Ramos (cell line): ENCODE measurements around the gene PRTN3.

Source experiments
- in situ Hi-C: fragments of 300-500 bp; cut with MboI; formaldehyde crosslinking; loops from one replicate; pipeline ENCODE4 v1.14.3; 2022; ENCODE audit warnings: low sequenced_read_pairs; ENCODE audit not compliant: unreplicated experiment

The PRTN3 gene

DNA sequence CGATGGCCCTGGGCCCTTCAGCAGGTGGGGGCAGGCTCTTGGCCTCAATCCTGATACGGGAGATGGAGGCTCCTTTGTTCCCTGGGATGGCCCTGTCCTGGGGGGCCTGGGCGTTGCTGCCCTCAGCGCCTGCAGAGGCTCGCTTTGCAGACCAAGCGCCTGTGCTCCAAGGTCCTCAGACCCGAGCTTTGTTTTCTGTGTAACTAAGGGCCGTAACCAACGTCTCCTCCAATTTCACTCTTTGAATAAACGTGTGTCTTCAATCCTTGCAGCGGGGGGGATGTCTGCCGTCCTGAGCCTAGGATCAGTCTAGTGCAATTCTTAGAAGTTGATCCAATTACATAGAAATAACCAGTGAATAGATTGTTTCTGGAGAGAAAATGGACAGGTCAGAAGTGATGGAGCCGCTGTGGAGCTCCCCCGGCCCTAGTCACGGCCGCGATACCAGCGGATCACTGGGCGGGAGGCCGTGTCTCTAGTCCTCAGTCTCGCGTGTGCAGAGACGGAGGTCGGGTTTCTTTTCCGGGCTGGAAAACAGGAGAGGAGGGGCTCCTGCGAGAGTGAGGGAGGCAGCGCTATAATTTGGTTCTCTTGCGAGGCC is 38.2 kb upstream of the PRTN3 start:
- in situ Hi-C loops: no loop called here

DNA sequence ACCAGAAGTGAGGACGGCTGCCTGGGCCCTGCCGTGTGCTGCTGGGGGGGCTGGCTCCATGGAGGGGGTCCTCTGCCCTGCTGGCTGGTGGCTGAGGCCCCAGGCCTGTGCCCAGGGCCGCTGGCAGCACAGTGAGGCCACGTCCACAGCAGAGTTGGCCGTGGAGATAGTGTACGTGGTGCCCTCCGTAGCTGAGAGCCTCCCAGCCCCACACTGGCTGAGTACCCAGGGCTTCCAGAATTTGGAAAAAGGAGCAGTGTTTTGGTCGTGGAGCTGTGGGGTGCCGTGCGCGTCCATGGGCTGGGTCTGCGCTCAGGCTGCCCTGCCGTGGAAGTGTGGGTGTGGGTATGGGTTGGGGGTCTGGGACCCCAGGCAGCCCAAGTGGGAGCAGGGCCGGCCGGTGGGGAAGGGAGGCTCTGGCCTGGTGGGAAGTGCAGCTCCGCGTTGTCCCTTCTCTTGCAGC is 37.7 kb upstream of the PRTN3 start:
- in situ Hi-C loops: no loop called here

DNA sequence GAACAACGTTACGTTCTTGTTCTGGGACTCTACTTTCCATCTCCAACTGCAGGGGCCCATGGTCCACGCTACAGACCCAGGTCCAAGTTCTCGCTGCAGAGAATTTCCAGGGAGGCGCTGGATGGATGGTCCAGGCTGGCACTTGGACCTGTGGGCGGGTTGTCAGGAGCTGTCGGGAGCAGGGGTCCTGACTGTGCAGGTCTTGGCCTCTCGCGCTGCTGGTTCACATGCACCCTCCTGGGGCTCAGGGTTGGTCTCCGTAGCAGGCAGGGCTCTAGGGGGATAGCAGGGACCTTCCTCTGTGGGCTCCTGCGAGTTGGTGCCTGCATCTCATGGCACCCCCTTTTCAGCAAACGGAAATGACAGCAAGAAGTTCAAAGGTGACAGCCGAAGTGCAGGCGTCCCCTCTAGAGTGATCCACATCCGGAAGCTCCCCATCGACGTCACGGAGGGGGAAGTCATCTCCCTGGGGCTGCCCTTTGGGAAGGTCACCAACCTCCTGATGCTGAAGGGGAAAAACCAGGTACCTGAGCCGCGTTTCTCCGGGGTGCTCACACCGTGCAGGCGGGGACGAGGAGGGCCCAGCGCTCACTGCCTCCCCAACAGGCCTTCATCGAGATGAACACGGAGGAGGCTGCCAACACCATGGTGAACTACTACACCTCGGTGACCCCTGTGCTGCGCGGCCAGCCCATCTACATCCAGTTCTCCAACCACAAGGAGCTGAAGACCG is 36.9 kb upstream of the PRTN3 start:
- in situ Hi-C loops: no loop called here

DNA sequence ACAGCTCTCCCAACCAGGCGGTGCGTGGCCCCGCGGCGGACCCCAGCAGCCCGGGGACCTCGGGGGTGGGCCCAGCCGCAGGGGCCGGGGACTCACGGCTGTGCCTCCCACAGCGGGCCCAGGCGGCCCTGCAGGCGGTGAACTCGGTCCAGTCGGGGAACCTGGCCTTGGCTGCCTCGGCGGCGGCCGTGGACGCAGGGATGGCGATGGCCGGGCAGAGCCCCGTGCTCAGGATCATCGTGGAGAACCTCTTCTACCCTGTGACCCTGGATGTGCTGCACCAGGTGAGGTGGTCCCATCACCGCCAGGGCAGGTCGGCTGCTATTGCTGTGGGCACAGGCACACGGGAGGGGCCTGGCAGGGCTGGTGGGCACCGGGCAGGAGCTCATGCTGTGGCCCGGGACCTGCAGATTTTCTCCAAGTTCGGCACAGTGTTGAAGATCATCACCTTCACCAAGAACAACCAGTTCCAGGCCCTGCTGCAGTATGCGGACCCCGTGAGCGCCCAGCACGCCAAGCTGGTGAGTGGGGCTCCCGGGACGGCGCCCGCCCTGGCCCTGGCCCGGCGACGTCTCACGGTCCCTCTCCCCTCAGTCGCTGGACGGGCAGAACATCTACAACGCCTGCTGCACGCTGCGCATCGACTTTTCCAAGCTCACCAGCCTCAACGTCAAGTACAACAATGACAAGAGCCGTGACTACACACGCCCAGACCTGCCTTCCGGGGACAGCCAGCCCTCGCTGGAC is 36.2 kb upstream of the PRTN3 start:
- in situ Hi-C loops: no loop called here

DNA sequence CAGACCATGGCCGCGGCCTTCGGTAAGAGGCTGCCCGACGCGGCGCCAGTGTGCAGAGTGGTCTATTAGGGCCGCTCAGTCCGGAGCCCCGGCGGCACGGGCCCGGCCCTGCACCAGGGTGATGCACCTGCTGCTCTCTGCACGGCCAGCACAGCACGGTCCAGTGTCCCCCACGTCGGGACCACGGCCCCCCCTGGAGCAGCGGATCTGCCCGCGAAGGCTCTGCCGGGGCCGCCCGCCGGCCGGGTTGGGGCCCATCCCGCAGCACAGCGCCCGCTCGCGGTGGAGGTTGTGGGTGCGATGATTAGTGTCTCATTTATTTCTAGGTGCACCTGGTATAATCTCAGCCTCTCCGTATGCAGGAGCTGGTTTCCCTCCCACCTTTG is 35.6 kb upstream of the PRTN3 start:
- in situ Hi-C loops: no loop called here

DNA sequence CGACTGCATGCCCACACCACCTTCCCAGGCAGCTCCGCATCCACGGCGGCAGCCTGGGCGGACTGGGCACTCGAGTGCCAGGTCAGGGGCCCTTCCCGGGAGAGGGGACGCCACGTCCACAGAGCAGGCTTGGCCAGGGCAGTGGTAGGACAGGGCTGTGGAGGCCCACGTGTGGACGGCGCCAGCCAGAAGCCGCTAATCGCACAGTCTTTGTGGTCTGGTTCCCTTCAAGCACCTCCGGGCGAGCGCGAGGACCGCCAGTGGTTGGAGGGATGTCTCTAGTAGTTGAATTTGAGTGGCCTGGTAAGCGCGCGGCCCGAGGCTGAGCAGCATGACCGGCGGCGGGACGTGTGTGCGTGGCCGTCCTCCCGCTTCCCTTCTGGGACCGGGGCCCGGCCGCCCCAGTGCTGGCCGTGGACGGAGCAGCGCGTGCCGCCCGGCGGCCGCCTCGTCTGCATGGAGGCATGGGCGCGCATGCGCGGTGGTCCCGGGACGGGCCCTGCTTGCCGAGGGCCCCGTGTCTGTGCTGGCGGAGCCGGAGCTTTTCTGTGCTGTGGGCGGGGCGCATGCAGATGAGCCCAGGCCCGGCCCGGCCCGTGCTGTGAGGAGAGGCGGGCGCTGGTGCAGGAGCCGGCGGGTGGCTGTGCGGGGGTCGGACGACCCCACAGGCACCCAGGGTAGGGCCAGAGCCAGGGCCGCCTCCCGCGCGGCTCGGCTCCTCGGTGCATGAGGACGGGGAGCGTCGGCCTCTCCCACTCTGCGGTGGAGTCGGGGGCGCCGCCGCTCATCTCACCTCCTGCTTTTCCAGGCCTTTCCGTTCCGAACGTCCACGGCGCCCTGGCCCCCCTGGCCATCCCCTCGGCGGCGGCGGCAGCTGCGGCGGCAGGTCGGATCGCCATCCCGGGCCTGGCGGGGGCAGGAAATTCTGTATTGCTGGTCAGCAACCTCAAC is 34.9 kb upstream of the PRTN3 start:
- in situ Hi-C loops: no loop called here

DNA sequence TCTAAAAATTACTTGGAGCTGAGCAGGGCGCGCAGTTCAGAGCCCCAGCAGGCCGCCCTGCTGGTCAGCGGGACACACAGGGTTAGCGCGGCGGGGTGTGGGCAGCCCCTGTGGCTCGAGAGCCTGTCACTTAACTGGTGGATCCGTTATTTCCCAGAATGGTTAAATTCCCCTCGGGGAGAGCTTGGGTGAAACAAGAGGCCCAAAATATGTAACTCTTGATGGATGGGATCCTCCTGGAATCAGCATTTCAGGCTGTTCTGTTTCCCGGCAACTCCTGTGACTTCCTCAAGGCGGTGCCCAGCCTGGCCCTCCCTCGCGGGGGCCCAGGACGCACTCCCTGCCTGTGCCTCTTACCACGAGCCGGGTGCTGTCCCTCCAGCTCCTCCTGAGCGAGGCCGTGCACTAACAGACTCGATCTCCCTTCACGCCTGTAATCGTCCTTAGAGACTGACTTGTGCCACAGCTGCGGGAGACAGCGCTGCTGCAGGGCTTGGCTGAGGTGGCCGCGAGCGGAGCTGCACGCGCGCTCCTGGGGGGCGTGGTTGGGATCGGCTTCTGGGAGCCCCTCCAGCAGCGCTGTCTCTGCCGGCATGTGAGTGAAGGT is 33.9 kb upstream of the PRTN3 start:
- in situ Hi-C loops: no loop called here

DNA sequence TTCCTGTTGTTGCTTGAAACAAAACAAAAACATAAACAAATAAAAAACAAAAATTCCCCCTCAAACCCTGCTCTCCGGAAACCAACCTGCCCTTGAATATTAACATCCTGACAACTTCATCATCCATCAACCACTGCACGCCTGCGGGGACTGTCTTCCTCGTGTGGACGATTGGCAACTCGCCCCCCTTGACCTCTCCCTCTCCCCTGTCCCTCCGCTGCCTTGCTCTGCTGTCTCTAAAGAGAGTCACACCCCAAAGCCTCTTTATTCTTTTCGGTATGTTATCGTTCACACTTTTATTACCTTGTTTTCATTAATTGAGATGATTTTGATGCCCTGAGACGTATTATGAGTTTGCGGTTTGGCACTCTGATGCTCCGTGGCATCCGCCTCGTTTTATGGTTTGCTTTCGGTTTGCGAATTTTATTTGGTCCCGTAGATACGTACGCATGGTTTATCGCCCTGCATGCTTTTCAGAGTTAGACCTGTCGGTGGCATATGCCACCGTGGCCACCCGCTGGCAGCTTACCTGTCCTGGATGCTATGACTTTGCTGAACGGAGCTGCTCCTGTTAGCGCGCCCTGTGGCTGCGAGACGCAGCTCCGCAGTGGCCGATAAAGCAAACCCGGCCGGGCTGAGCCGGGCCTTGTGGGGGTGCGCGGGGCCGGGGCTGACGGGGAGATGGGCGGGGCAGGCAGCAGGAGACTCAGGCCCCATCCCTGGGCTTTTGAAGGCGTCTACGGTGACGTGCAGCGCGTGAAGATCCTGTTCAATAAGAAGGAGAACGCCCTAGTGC is 33.0 kb upstream of the PRTN3 start:
- in situ Hi-C loops: no loop called here

DNA sequence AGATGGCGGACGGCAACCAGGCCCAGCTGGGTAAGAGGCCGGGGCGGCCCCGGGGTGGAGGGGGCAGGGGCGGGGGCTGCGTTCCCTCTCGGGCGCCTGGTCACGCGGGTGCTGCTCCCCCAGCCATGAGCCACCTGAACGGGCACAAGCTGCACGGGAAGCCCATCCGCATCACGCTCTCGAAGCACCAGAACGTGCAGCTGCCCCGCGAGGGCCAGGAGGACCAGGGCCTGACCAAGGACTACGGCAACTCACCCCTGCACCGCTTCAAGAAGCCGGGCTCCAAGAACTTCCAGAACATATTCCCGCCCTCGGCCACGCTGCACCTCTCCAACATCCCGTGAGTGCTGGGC is 32.4 kb upstream of the PRTN3 start:
- in situ Hi-C loops: no loop called here

DNA sequence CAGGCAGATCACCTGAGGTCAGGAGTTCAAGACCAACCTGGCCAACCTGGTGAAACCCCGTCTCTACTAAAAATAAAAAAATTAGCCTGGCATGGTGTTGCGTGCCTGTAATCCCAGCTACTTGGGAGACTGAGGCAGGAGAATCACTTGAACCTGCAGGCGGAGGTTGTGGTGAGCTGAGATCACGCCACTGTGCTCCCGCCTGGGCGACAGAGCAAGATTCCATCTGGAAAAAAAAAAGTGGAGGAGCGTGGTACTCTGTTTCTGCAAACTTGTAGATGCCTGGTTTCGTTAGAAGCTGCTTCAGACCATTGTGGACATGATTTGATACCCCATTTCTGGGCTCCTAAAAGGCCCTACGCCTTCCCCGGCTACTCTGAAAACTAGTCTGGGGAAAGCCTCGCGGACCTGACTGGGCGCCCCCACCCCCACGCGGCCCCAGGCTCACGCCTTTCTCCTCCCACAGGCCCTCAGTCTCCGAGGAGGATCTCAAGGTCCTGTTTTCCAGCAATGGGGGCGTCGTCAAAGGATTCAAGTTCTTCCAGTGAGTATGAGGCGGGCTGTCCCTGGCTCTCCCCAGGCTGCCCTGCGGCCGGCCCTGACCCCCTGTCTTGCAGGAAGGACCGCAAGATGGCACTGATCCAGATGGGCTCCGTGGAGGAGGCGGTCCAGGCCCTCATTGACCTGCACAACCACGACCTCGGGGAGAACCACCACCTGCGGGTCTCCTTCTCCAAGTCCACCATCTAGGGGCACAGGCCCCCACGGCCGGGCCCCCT is 30.5 kb upstream of the PRTN3 start:
- in situ Hi-C loops: no loop called here

DNA sequence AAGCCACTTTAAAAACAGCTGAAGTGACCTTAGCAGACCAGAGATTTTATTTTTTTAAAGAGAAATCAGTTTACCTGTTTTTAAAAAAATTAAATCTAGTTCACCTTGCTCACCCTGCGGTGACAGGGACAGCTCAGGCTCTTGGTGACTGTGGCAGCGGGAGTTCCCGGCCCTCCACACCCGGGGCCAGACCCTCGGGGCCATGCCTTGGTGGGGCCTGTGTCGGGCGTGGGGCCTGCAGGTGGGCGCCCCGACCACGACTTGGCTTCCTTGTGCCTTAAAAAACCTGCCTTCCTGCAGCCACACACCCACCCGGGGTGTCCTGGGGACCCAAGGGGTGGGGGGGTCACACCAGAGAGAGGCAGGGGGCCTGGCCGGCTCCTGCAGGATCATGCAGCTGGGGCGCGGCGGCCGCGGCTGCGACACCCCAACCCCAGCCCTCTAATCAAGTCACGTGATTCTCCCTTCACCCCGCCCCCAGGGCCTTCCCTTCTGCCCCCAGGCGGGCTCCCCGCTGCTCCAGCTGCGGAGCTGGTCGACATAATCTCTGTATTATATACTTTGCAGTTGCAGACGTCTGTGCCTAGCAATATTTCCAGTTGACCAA is 29.8 kb upstream of the PRTN3 start:
- in situ Hi-C loops: no loop called here

DNA sequence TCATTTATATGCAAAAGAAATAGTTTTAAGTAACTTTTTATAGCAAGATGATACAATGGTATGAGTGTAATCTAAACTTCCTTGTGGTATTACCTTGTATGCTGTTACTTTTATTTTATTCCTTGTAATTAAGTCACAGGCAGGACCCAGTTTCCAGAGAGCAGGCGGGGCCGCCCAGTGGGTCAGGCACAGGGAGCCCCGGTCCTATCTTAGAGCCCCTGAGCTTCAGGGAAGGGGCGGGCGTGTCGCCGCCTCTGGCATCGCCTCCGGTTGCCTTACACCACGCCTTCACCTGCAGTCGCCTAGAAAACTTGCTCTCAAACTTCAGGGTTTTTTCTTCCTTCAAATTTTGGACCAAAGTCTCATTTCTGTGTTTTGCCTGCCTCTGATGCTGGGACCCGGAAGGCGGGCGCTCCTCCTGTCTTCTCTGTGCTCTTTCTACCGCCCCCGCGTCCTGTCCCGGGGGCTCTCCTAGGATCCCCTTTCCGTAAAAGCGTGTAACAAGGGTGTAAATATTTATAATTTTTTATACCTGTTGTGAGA is 29.2 kb upstream of the PRTN3 start:
- in situ Hi-C loops: no loop called here

DNA sequence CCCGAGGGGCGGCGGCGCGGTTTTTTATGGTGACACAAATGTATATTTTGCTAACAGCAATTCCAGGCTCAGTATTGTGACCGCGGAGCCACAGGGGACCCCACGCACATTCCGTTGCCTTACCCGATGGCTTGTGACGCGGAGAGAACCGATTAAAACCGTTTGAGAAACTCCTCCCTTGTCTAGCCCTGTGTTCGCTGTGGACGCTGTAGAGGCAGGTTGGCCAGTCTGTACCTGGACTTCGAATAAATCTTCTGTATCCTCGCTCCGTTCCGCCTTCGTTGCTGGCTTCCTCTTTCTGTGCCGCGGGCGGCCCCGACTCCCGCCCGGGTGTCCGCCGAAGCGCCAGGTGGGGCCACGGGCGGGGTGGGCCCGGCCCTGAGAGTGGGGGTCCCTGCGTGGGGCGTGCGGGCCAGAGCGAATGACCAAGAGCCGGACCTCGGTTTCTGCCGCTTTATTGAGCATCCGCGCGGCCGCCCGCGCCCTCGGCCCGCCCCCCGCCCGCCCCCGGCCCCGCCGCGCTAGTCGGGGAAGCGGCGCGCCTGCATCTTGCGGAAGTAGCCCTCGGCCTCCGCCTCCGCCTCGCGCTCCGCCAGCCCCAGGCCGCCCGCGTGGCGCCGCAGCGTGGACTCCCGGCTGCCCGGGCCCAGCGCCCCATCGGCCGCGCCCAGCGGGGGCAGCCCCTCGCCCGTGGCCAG is 28.6 kb upstream of the PRTN3 start:
- in situ Hi-C loops: no loop called here

DNA sequence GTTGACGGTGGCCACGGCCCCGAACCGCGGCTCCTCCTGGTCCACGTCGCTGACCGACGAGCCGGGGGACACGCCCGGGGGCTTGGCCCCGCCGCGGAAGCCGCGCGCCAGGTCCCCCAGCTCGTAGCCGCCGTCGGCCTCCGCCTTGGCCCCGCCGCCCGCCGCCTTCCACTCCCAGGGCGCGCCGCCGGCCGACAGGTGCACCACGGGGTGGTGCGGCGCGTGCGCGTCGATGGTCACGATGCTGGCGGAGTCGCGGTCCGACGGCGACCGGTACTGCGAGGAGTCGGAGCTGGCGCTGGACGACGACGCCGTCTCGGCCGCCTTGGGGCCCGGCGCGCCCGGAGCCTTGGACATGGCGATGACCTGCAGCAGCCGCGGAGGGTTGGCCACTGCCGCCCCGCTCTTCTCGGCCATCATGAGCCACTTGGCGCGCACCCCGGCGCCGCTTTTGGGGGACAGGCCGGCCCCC is 28.0 kb upstream of the PRTN3 start:
- in situ Hi-C loops: no loop called here

DNA sequence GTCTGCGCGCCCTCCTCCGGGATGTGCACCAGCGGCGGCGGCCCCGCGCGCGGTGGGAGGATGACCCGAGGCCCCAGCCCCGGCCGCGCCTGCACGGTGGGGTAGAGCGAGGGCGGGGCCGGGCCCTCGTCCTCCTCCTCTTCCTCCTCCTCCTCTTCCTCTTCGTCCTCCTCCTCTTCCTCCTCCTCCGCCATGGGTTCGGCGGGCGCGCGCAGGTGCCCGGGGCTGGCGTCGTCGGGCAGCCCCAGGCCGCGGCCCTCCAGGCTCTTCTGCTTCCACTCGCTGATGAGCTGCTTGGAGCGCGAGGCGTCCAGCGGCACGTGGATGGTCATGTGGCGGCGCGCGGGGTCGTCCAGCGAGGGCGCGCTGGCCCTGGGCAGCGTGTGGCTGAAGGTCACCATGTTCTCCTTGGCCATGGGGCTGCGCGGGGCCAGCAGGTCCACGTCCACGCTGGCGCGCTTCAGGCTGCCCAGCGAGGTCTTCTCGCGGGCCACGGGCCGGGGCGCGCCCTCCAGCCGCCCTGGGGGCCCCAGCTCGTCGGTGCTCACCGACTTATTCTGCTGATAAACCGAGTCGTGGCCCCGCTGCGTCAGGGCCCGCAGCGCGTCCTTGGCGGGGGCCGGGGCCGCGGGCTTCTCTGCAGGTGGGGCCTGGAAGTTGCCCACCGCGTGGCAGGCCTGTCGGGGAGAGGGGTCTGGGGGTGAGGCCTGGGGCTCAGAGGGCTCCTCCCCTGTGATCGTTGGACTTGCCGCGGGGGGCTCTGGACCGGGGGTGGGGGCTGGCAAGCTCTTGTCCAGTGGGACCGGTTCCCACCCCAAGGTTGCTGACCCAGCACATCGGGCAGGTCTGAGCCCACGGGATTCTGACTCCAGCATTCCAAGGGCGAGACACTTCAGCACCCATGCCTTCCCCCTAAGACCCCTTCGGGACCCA is 27.3 kb upstream of the PRTN3 start:
- in situ Hi-C loops: no loop called here
